Lower lobe of right lung (tissue), 2 donors: ENCODE results near the gene TSPAN9. TPM values are rescaled to one million over a fixed set of nuclear protein-coding genes. Genes with fewer than 3 reads are reported as not detected.

Source experiments
- ATAC-seq, 2 donors: fragments of 200-7000 bp; cut with Tn5 transposase; one replicate each; pipeline ENCODE4 v1.9.1; 2020 to 2022; ENCODE audit warnings: mild to moderate bottlenecking in 2 of 2, moderate library complexity in 2 of 2
- DNase-seq: peaks from one replicate; pipeline ENCODE4 v3.0.0-alpha.2; 2020
- H3K27ac ChIP-seq: fragments of 200-600 bp; one replicate; pipeline ENCODE4 v1.8.0; 2022
- H3K27me3 ChIP-seq: fragments of 200-600 bp; one replicate; pipeline ENCODE4 v1.8.0; 2022; ENCODE audit warnings: low read depth
- H3K36me3 ChIP-seq: fragments of 200-600 bp; one replicate; pipeline ENCODE4 v1.8.0; 2022; ENCODE audit warnings: mild to moderate bottlenecking
- H3K4me1 ChIP-seq: fragments of 200-600 bp; one replicate; pipeline ENCODE4 v1.8.0; 2022
- H3K4me3 ChIP-seq: fragments of 200-600 bp; one replicate; pipeline ENCODE4 v1.8.0; 2022; ENCODE audit warnings: mild to moderate bottlenecking
- H3K9me3 ChIP-seq: fragments of 200-600 bp; one replicate; pipeline ENCODE4 v1.8.0; 2022
- CTCF ChIP-seq: fragments of 200-600 bp; IDR thresholded peaks from one replicate; pipeline ENCODE4 v1.8.0; 2022; ENCODE audit warnings: antibody characterized with exemption, mild to moderate bottlenecking
- intact Hi-C: fragments of 100-400 bp; cut with DNase I; formaldehyde crosslinking; loops from one replicate; pipeline ENCODE4 v1.11.0; 2022
- total RNA-seq: library from RNA; stranded (reverse); fragmentation: NEBNext Ultra II Directional; extraction: Animal tissue kit (Norgen Biotek cat#: 25700); gene quantifications from one replicate; pipeline ENCODE4 v1.2.1, GENCODE V29; 2021
- donor health status: DM: no; HTN: yes; CAD: no; lungs with severe emphysema.

TSPAN9 gene
- total RNA-seq, 1 donor from 2014 or later: 61.1 TPM

GRCh38 chr12:3141339-3142321 lies 64.5 kb downstream of the TSPAN9 start:
- H3K4me1 ChIP-seq: peaks cover 27% of the 10 kb centered on the region
- ATAC-seq (no peak), DNase-seq (no peak)
- intact Hi-C loops: loop anchor here (10.0 kb wide), 1 partner anchor 133 kb away; no protein-coding TSS in a partner anchor
- no peaks in the 10 kb centered on the region for H3K27me3 ChIP-seq
- H3K27ac ChIP-seq: no peak overlapping the region
- H3K36me3 ChIP-seq: no peaks in the 10 kb centered on the region
- no peak overlapping the region for H3K4me3 ChIP-seq
- TF ChIP-seq CTCF: no peak
- no peaks in the 10 kb centered on the region for H3K9me3 ChIP-seq

GRCh38 chr12:3142386-3142785 lies 65.2 kb downstream of the TSPAN9 start:
- Histone ChIP-seq H3K9me3 (no peaks in the 10 kb centered on the region), H3K27me3 (no peaks in the 10 kb centered on the region)

GRCh38 chr12:3144495-3144894 lies 67.3 kb downstream of the TSPAN9 start:
- peaks cover 22% of the 10 kb centered on the region for H3K4me1 ChIP-seq
- no peaks in the 10 kb centered on the region for H3K9me3 ChIP-seq
- no peaks in the 10 kb centered on the region for H3K27me3 ChIP-seq
- no peak for TF ChIP-seq CTCF
- no peak overlapping the region for H3K4me3 ChIP-seq
- intact Hi-C loops: loop anchor here (10.0 kb wide), 1 partner anchor 130 kb away; no protein-coding TSS in a partner anchor
- H3K27ac ChIP-seq: no peak overlapping the region
- DNase-seq (no peak), ATAC-seq (no peak)
- no peaks in the 10 kb centered on the region for H3K36me3 ChIP-seq

More at GRCh38 chr12:3142386-3142785, 65.2 kb downstream of the TSPAN9 start:
- DNase-seq (no peak), ATAC-seq (no peak)
- intact Hi-C loops: loop anchor here (10.0 kb wide), 1 partner anchor 132 kb away; no protein-coding TSS in a partner anchor
- Histone ChIP-seq H3K27ac (no peak overlapping the region), H3K36me3 (no peaks in the 10 kb centered on the region), H3K4me3 (no peak overlapping the region), H3K4me1 (peaks cover 19% of the 10 kb centered on the region)
- TF ChIP-seq CTCF: no peak

DNA sequence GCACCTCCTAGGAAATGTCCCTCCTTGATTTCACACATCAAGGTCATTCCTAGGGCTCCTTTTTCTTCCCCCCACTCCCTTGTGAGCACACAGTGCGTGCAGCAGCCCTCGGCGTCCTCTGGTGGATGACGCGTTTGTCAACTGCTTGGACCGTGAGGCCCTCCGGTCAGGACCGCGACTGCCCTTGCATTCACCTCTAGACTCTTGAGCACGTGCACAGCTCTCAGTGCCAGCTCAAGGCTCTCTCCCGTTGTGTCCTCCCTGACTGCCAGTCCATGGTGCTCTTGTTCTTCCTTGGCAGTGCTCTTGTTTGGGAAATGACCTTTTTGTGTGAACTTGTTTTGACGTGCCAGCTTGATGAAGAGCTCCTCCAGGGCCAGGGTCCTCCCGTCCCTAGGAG lies 67.9 kb downstream of the TSPAN9 start:
- no peak for DNase-seq
- peaks cover 27% of the 10 kb centered on the region for H3K4me1 ChIP-seq
- TF ChIP-seq CTCF: no peak
- ATAC-seq: no peak
- intact Hi-C loops: loop anchor here (10.0 kb wide), 1 partner anchor 130 kb away; no protein-coding TSS in a partner anchor
- no peak overlapping the region for H3K4me3 ChIP-seq
- no peaks in the 10 kb centered on the region for H3K27me3 ChIP-seq
- H3K27ac ChIP-seq: no peak overlapping the region
- H3K36me3 ChIP-seq: no peaks in the 10 kb centered on the region
- no peaks in the 10 kb centered on the region for H3K9me3 ChIP-seq

GRCh38 chr12:3145546-3146310 lies 68.5 kb downstream of the TSPAN9 start:
- Histone ChIP-seq H3K27ac (no peak overlapping the region), H3K27me3 (no peaks in the 10 kb centered on the region), H3K4me3 (no peak overlapping the region), H3K4me1 (peaks cover 34% of the 10 kb centered on the region), H3K36me3 (no peaks in the 10 kb centered on the region), H3K9me3 (no peaks in the 10 kb centered on the region)
- no peak for DNase-seq
- intact Hi-C loops: loop anchor here (10.0 kb wide), 1 partner anchor 129 kb away; no protein-coding TSS in a partner anchor
- no peak for TF ChIP-seq CTCF
- ATAC-seq: no peak
